GM06990 (cell line): ENCODE results near the gene FRAS1.

ENCODE experiments used
- DNase-seq: peaks from one replicate; pipeline ENCODE4 v3.0.0-alpha.2; 2011; ENCODE audit not compliant: insufficient read length; ENCODE audit errors: extremely low read depth
- H3K27me3 ChIP-seq: replicated peaks from 2 replicates; pipeline ENCODE4 v1.6.0; 2011; ENCODE audit warnings: low read length; ENCODE audit not compliant: control insufficient read depth, insufficient read depth
- H3K36me3 ChIP-seq: 2 replicates; pipeline ENCODE4 v1.5.1; 2011; ENCODE audit warnings: low read length; ENCODE audit not compliant: control insufficient read depth, insufficient read depth
- H3K4me3 ChIP-seq: replicated peaks from 2 replicates; pipeline ENCODE4 v1.5.1; 2011; ENCODE audit warnings: low read depth, mild to moderate bottlenecking, control low read depth, low read length
- TF ChIP-seq, protein P1 (sequence below): IDR thresholded peaks from 2 replicates; pipeline ENCODE4 v1.5.1; 2011; ENCODE audit warnings: low read length, control low read depth, mild to moderate bottlenecking, inconsistent platforms; ENCODE audit not compliant: insufficient read depth, poor library complexity, severe bottlenecking

Gene FRAS1

GRCh38 chr4:78312989-78313753, 256.0 kb downstream of the FRAS1 start:
- DNase-seq = no peak
- TF ChIP-seq, protein P1, sequence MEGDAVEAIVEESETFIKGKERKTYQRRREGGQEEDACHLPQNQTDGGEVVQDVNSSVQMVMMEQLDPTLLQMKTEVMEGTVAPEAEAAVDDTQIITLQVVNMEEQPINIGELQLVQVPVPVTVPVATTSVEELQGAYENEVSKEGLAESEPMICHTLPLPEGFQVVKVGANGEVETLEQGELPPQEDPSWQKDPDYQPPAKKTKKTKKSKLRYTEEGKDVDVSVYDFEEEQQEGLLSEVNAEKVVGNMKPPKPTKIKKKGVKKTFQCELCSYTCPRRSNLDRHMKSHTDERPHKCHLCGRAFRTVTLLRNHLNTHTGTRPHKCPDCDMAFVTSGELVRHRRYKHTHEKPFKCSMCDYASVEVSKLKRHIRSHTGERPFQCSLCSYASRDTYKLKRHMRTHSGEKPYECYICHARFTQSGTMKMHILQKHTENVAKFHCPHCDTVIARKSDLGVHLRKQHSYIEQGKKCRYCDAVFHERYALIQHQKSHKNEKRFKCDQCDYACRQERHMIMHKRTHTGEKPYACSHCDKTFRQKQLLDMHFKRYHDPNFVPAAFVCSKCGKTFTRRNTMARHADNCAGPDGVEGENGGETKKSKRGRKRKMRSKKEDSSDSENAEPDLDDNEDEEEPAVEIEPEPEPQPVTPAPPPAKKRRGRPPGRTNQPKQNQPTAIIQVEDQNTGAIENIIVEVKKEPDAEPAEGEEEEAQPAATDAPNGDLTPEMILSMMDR = no peak
- Histone ChIP-seq H3K36me3 (no peaks in the 10 kb centered on the region), H3K4me3 (no peak overlapping the region), H3K27me3 (no peaks in the 10 kb centered on the region)

- no peak overlapping the region for H3K4me3 ChIP-seq
These were observed 256.6 kb downstream of the FRAS1 start for GRCh38 chr4:78313754-78314120.

GRCh38 chr4:78318126-78318525, 261.0 kb downstream of the FRAS1 start:
- Histone ChIP-seq H3K27me3 (no peaks in the 10 kb centered on the region), H3K4me3 (no peak overlapping the region), H3K36me3 (no peaks in the 10 kb centered on the region)
- no peak for DNase-seq
- TF ChIP-seq, protein P1 = no peak

More at GRCh38 chr4:78313754-78314120, 256.6 kb downstream of the FRAS1 start:
- no peaks in the 10 kb centered on the region for H3K36me3 ChIP-seq
- TF ChIP-seq, protein P1 = no peak
- H3K27me3 ChIP-seq = no peaks in the 10 kb centered on the region
- no peak for DNase-seq

- H3K27me3 ChIP-seq = no peaks in the 10 kb centered on the region
- DNase-seq = no peak
- TF ChIP-seq, protein P1 = no peak
- no peak overlapping the region for H3K4me3 ChIP-seq
- H3K36me3 ChIP-seq = no peaks in the 10 kb centered on the region
These were observed 263.3 kb downstream of the FRAS1 start for GRCh38 chr4:78320349-78320935.

- TF ChIP-seq, protein P1 = no peak
- Histone ChIP-seq H3K36me3 (no peaks in the 10 kb centered on the region), H3K27me3 (no peaks in the 10 kb centered on the region), H3K4me3 (no peak overlapping the region)
- no peak for DNase-seq
These were observed 264.9 kb downstream of the FRAS1 start for GRCh38 chr4:78322032-78322431.
